ENCODE measurements around the gene PRCD.
"Not testable (repeated sequence)": the region's sequence is repeated elsewhere in the genome, so short reads cannot be mapped to it uniquely, and the experiment has no call there.

PRCD gene

GRCh38 chr17:76502341-76503211 lies 37.3 kb upstream of the PRCD start:
- FAIRE-seq (no peak), DNase-seq (ENCODE audit: extremely low spot score, insufficient read length, low read depth) (no peak)

- FAIRE-seq = no peak
- no peak for DNase-seq (ENCODE audit: extremely low spot score, insufficient read length, low read depth)
Observed at GRCh38 chr17:76504117-76504516, 35.7 kb upstream of the PRCD start.

GRCh38 chr17:76506408-76507345 lies 33.2 kb upstream of the PRCD start:
- DNase-seq (ENCODE audit: extremely low spot score, insufficient read length, low read depth) = peak; percentile 73
- FAIRE-seq = peak; percentile 81

- DNase-seq (ENCODE audit: extremely low spot score, insufficient read length, low read depth); FAIRE-seq: not testable (repeated sequence)
Observed at GRCh38 chr17:76508472-76509063, 31.3 kb upstream of the PRCD start.

GRCh38 chr17:76510831-76511244 lies 29.0 kb upstream of the PRCD start:
- DNase-seq (ENCODE audit: extremely low spot score, insufficient read length, low read depth) (no peak), FAIRE-seq (no peak)

GRCh38 chr17:76511668-76512365 lies 28.0 kb upstream of the PRCD start:
- DNase-seq (ENCODE audit: extremely low spot score, insufficient read length, low read depth) = no peak
- no peak for FAIRE-seq

GRCh38 chr17:76512366-76513305 lies 27.2 kb upstream of the PRCD start:
- FAIRE-seq (no peak), DNase-seq (ENCODE audit: extremely low spot score, insufficient read length, low read depth) (no peak)

GRCh38 chr17:76513306-76513692 lies 26.5 kb upstream of the PRCD start:
- DNase-seq (ENCODE audit: extremely low spot score, insufficient read length, low read depth) (no peak), FAIRE-seq (no peak)

- not testable (repeated sequence) for FAIRE-seq
Observed at GRCh38 chr17:76514355-76514754, 25.5 kb upstream of the PRCD start.

GRCh38 chr17:76515274-76515949 lies 24.4 kb upstream of the PRCD start:
- DNase-seq (ENCODE audit: extremely low spot score, insufficient read length, low read depth) (no peak), FAIRE-seq (peak; percentile 95)

More at GRCh38 chr17:76514355-76514754, 25.5 kb upstream of the PRCD start:
- not testable (repeated sequence) for DNase-seq (ENCODE audit: extremely low spot score, insufficient read length, low read depth)

- DNase-seq (ENCODE audit: extremely low spot score, insufficient read length, low read depth) (no peak), FAIRE-seq (no peak)
Observed at GRCh38 chr17:76517638-76518038, 22.2 kb upstream of the PRCD start.

GRCh38 chr17:76519048-76519966 lies 20.5 kb upstream of the PRCD start:
- FAIRE-seq (no peak), DNase-seq (ENCODE audit: extremely low spot score, insufficient read length, low read depth) (no peak)

GRCh38 chr17:76521262-76521661 lies 18.6 kb upstream of the PRCD start:
- no peak for FAIRE-seq
- DNase-seq (ENCODE audit: extremely low spot score, insufficient read length, low read depth) = no peak

- DNase-seq (ENCODE audit: extremely low spot score, insufficient read length, low read depth); FAIRE-seq: not testable (repeated sequence)
Observed at GRCh38 chr17:76521683-76522082, 18.2 kb upstream of the PRCD start.

GRCh38 chr17:76523084-76524037 lies 16.5 kb upstream of the PRCD start:
- peak; percentile 65 for DNase-seq (ENCODE audit: extremely low spot score, insufficient read length, low read depth)
- peak; percentile 71 for FAIRE-seq

All from GM18507 (cell line).